PC-9 (cell line): ENCODE data around the gene PCNX1. TPM values are rescaled to one million over a fixed set of nuclear protein-coding genes. Genes with fewer than 3 reads are reported as not detected.
"Not testable (repeated sequence)": the region's sequence is repeated elsewhere in the genome, so short reads cannot be mapped to it uniquely, and the experiment has no call there.

Experiments
- BruUV-seq: library from RNA; stranded (reverse); fragments of 400-500 nt; replicated peaks from 2 replicates; lab custom pipeline; 2021; lab: Mats Ljungman, UMichigan
- CTCF ChIA-PET: fragments of 300-600 bp; sonication (Branson Sonifier 250); formaldehyde crosslinking; loops from one replicate; lab custom pipeline; 2022; ENCODE audit warnings: antibody characterized with exemption; lab: Charles Lee
- POLR2A ChIA-PET: fragments of 300-600 bp; sonication (Branson Sonifier 250); formaldehyde crosslinking; loops from one replicate; lab custom pipeline; 2022; ENCODE audit warnings: antibody characterized with exemption; ENCODE audit not compliant: unreplicated experiment; lab: Charles Lee
- DNase-seq, 2 experiments: peaks; one replicate each; pipeline versions ENCODE4 v3.0.0 to v3.0.0-alpha.2; 2015 to 2022; ENCODE audit warnings: mixed read lengths in 1 of 2
- H2AFZ ChIP-seq: fragments of 200-600 bp; sonication (generic); 2 replicates; pipeline ENCODE4 v1.8.1; 2017; ENCODE audit warnings: antibody characterized with exemption
- H3F3A ChIP-seq: fragments of 200-600 bp; sonication (generic); 2 replicates; pipeline ENCODE4 v1.8.1; 2017; ENCODE audit warnings: antibody characterized with exemption, mild to moderate bottlenecking, low read depth; ENCODE audit not compliant: insufficient read depth
- H3K27ac ChIP-seq: fragments of 200-600 bp; sonication (generic); 2 replicates; pipeline ENCODE4 v1.6.1; 2016; ENCODE audit warnings: mixed run types
- H3K27me3 ChIP-seq: fragments of 200-600 bp; sonication (generic); 2 replicates; pipeline ENCODE4 v1.6.1; 2016; ENCODE audit warnings: low read depth, mixed run types; ENCODE audit not compliant: insufficient read depth
- H3K36me3 ChIP-seq: fragments of 200-600 bp; sonication (generic); 2 replicates; pipeline ENCODE4 v1.6.1; 2016; ENCODE audit warnings: low read depth, mixed run types
- H3K4me1 ChIP-seq: fragments of 200-600 bp; sonication (generic); replicated peaks from 2 replicates; pipeline ENCODE4 v1.6.1; 2016; ENCODE audit warnings: mixed run types; ENCODE audit not compliant: insufficient read depth
- H3K4me2 ChIP-seq: fragments of 200-600 bp; sonication (generic); 2 replicates; pipeline ENCODE4 v1.6.1; 2017; ENCODE audit warnings: mixed run types
- H3K4me3 ChIP-seq: fragments of 200-600 bp; sonication (generic); 2 replicates; pipeline ENCODE4 v1.6.1; 2016; ENCODE audit warnings: mixed run types
- H3K79me2 ChIP-seq: fragments of 200-600 bp; sonication (generic); 2 replicates; pipeline ENCODE4 v1.6.1; 2017; ENCODE audit warnings: low read depth, mixed run types
- H3K9me2 ChIP-seq: fragments of 200-600 bp; sonication (generic); 2 replicates; pipeline ENCODE4 v1.8.1; 2017; ENCODE audit warnings: mild to moderate bottlenecking; ENCODE audit not compliant: insufficient read depth
- H3K9me3 ChIP-seq: fragments of 200-600 bp; sonication (generic); 2 replicates; pipeline ENCODE4 v1.8.1; 2016; ENCODE audit warnings: low read depth; ENCODE audit not compliant: insufficient read depth
- H4K20me1 ChIP-seq: fragments of 200-600 bp; sonication (generic); 2 replicates; pipeline ENCODE4 v1.8.1; 2017; ENCODE audit not compliant: insufficient read depth
- CTCF ChIP-seq: fragments of 200-600 bp; sonication (generic); conservative IDR thresholded peaks from 2 replicates; pipeline ENCODE4 v1.6.1; 2017; ENCODE audit warnings: mixed run types, antibody characterized with exemption, mild to moderate bottlenecking, moderate library complexity
- EZH2 ChIP-seq: fragments of 200-600 bp; sonication (generic); IDR thresholded peaks from 2 replicates; pipeline ENCODE4 v1.8.0; 2017; ENCODE audit warnings: antibody characterized with exemption, low read depth
- intact Hi-C: fragments of 100-400 bp; cut with micrococcal nuclease; formaldehyde crosslinking; loops from one replicate; pipeline ENCODE4 v1.10.0; 2022; ENCODE audit not compliant: unreplicated experiment
- total RNA-seq: library from RNA; stranded (reverse); gene quantifications from 2 replicates; pipeline ENCODE4 v1.2.3, GENCODE V29; 2021

Gene PCNX1
- total RNA-seq, 1 experiment from 2014 or later, result 37.6 TPM

- H3F3A ChIP-seq, result 0 out of 2 replicates have a peak, but pooled peaks cover 3% of the 10 kb centered on the region
- H2AFZ ChIP-seq, result no peak overlapping the region
- H3K27ac ChIP-seq, result no peak overlapping the region
- intact Hi-C loops, result no loop called here
- DNase-seq, result no peak
- no peaks in the 10 kb centered on the region for H3K79me2 ChIP-seq
- POLR2A ChIA-PET, result no interaction called here
- no peak overlapping the region for H3K4me2 ChIP-seq
- no peaks in the 10 kb centered on the region for H3K4me1 ChIP-seq
- no peak for TF ChIP-seq CTCF
- TF ChIP-seq EZH2, result no peak
- no peaks in the 10 kb centered on the region for H3K27me3 ChIP-seq
- H3K9me2 ChIP-seq, result no peaks in the 10 kb centered on the region
- peaks cover 25% of the 10 kb centered on the region for H3K36me3 ChIP-seq
- peaks cover 14% of the 10 kb centered on the region; the same call in 1 of the 2 replicates for H3K9me3 ChIP-seq
- no TSS peak for BruUV-seq
- H4K20me1 ChIP-seq, result no peaks in the 10 kb centered on the region
- no peak overlapping the region for H3K4me3 ChIP-seq
- CTCF ChIA-PET, result no interaction called here
These were observed 156.1 kb downstream of the PCNX1 start for GRCh38 chr14:71063351-71063750.

GRCh38 chr14:71064747-71065146 is 157.5 kb downstream of the PCNX1 start:
- H3K27me3 ChIP-seq, H3K9me2 ChIP-seq, H3K27ac ChIP-seq, POLR2A ChIA-PET, CTCF ChIA-PET, H2AFZ ChIP-seq, H3F3A ChIP-seq, H3K4me2 ChIP-seq, H4K20me1 ChIP-seq, BruUV-seq, H3K4me1 ChIP-seq, intact Hi-C loops, DNase-seq, H3K4me3 ChIP-seq, H3K79me2 ChIP-seq: not testable (repeated sequence)
- peaks cover 24% of the 10 kb centered on the region for H3K36me3 ChIP-seq
- peaks cover 14% of the 10 kb centered on the region; the same call in 1 of the 2 replicates for H3K9me3 ChIP-seq

- H3K4me1 ChIP-seq, result no peaks in the 10 kb centered on the region
- H3F3A ChIP-seq, result no peaks in the 10 kb centered on the region; the same call in 1 of the 2 replicates
- no peak overlapping the region for H2AFZ ChIP-seq
- no peak overlapping the region for H3K4me3 ChIP-seq
- CTCF ChIA-PET, result no interaction called here
- no peaks in the 10 kb centered on the region for H3K9me2 ChIP-seq
- H4K20me1 ChIP-seq, result no peaks in the 10 kb centered on the region
- intact Hi-C loops, result no loop called here
- POLR2A ChIA-PET, result no interaction called here
- 0 out of 2 replicates have a peak, but pooled peaks cover 4% of the 10 kb centered on the region for H3K9me3 ChIP-seq
- H3K27me3 ChIP-seq, result no peaks in the 10 kb centered on the region
- no peaks in the 10 kb centered on the region for H3K79me2 ChIP-seq
- no TSS peak for BruUV-seq
- H3K27ac ChIP-seq, result no peak overlapping the region
- peaks cover 6% of the 10 kb centered on the region; the same call in 1 of the 2 replicates for H3K36me3 ChIP-seq
- TF ChIP-seq CTCF (no peak), EZH2 (no peak)
- DNase-seq, result no peak
- no peak overlapping the region for H3K4me2 ChIP-seq
These were observed 162.9 kb downstream of the PCNX1 start for GRCh38 chr14:71070169-71070568.

- Histone ChIP-seq H3K27ac (no peak overlapping the region), H3F3A (no peaks in the 10 kb centered on the region; the same call in 1 of the 2 replicates), H3K4me2 (no peak overlapping the region), H4K20me1 (no peaks in the 10 kb centered on the region), H3K27me3 (no peaks in the 10 kb centered on the region), H3K9me3 (no peaks in the 10 kb centered on the region), H3K4me1 (no peaks in the 10 kb centered on the region), H3K36me3 (0 out of 2 replicates have a peak, but pooled peaks cover 5% of the 10 kb centered on the region), H3K9me2 (no peaks in the 10 kb centered on the region), H2AFZ (no peak overlapping the region), H3K4me3 (no peak overlapping the region), H3K79me2 (no peaks in the 10 kb centered on the region)
- CTCF ChIA-PET, result no interaction called here
- POLR2A ChIA-PET, result no interaction called here
- BruUV-seq, result no TSS peak
- intact Hi-C loops, result no loop called here
- TF ChIP-seq CTCF (no peak), EZH2 (no peak)
- DNase-seq, result no peak
These were observed 163.8 kb downstream of the PCNX1 start for GRCh38 chr14:71071042-71071441.
